ENCODE results near the gene CEP78.

DNA sequence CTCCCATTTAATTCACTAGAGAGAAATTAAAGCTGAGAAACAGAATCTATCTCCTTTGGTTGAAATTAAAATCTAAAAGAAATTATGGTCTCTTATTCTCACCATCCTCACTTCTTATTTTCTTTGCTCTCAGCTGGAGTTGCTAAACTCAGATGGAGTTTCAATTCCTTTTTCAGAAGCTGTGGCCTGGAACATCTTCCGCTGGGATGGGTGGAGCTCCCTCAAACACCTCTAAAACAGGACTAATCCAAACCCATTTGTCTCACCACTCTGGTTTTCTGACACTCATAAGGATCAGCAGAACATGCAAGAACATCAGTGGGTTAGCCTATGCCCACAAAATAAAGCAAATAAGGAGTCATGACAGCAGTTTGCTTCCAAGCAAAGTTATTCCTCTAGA lies 39.6 kb upstream of the CEP78 start:
- TF ChIP-seq CTCF (IDR thresholded peaks at IDR 0.05) (no peak), POLR2A (IDR thresholded peaks at IDR 0.05) (no peak)
